Measurements from ENCODE around the gene SNX8. TPM values are rescaled to one million over a fixed set of nuclear protein-coding genes. Genes with fewer than 3 reads are reported as not detected.

The SNX8 gene
- total and polyA plus RNA-seq, 4 donors = 8.7 to 20.8 (median 14.8) TPM

DNA sequence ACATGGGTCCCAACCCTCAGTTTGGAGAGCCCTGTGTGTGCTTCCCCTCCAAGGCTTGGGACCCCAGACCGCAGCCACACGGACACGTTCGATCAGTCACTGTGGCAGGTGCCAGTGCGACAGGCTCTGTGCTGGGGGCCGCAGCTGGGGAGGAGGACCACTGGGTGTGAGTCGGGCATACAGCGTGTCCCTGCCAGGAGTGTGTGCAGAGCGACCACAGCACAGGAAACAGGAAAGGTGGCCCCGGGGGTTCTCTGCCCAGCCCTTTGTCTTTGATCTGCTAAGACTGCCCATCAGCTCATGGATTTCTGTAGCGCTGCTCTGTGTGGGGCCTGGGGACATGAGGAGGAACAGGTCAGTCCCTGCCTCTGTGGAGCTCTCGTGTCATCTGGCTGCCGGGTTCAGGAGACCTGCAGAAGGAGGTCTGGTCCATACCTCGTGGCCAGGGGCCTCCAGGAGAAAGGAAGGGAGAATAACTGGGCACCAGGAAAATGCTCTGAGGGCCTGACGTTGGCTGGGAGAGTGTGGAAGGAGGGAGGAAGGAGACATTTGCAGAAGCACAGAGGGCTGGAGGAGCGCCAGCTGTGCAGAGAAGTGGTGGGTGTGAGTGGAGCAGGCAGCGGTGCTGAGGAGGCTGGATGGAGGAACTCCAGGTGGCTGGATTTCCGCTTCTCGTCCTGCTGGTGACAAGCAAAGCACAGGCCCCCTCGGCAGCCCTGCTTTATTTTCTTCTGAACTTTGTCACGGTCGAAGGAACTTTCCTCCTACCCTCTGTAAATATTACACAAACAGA lies 68.2 kb downstream of the SNX8 start:
- no peak overlapping the region for H3K27ac ChIP-seq (ENCODE audit: low read depth in 1 of 2, low read length in 2 of 2)
- H3K9ac ChIP-seq (ENCODE audit: low read depth in 1 of 2, low read length in 2 of 2) = no peak overlapping the region
- no peak for DNase-seq (ENCODE audit: low spot score)
- H3K27me3 ChIP-seq (ENCODE audit: control insufficient read depth in 4 of 4, insufficient read depth in 4 of 4, low read length in 3 of 4) = no peaks in the 10 kb centered on the region
- H3K4me3 ChIP-seq (ENCODE audit: low read depth in 1 of 3, low read length in 3 of 3) = no peak overlapping the region
- WGBS = 73% methylated on average over 22 of the region's 22 CpGs
- H3K9me3 ChIP-seq (ENCODE audit: control insufficient read depth in 4 of 4, low read length in 3 of 4) = no peaks in the 10 kb centered on the region
- TF ChIP-seq MAX (IDR thresholded peaks at IDR 0.05) = no peak
- peaks cover 4 to 15% (median 10%) of the 10 kb centered on the region in 4 donors for H3K4me1 ChIP-seq (ENCODE audit: control insufficient read depth in 4 of 4, insufficient read depth in 4 of 4, low read length in 3 of 4)
- H3K36me3 ChIP-seq (ENCODE audit: control insufficient read depth in 4 of 4, insufficient read depth in 3 of 4, low read depth in 1 of 4, low read length in 3 of 4) = no peaks in the 10 kb centered on the region

- WGBS = 81% methylated on average over 25 of the region's 25 CpGs
- H3K4me1 ChIP-seq (ENCODE audit: control insufficient read depth in 4 of 4, insufficient read depth in 4 of 4, low read length in 3 of 4) = peaks cover 4 to 22% (median 14%) of the 10 kb centered on the region in 4 donors
- H3K9me3 ChIP-seq (ENCODE audit: control insufficient read depth in 4 of 4, low read length in 3 of 4) = no peaks in the 10 kb centered on the region
- H3K27ac ChIP-seq (ENCODE audit: low read depth in 1 of 2, low read length in 2 of 2) = no peak overlapping the region
- no peak for DNase-seq (ENCODE audit: low spot score)
- peaks cover 0 to under 1% (median 0%) of the 10 kb centered on the region in 4 donors for H3K36me3 ChIP-seq (ENCODE audit: control insufficient read depth in 4 of 4, insufficient read depth in 3 of 4, low read depth in 1 of 4, low read length in 3 of 4)
- no peak overlapping the region for H3K9ac ChIP-seq (ENCODE audit: low read depth in 1 of 2, low read length in 2 of 2)
- H3K4me3 ChIP-seq (ENCODE audit: low read depth in 1 of 3, low read length in 3 of 3) = no peak overlapping the region
- TF ChIP-seq FOXA1 (IDR thresholded peaks at IDR 0.05) = no peak
- no peak for TF ChIP-seq MAX (IDR thresholded peaks at IDR 0.05)
- no peak for TF ChIP-seq HNF4G (IDR thresholded peaks at IDR 0.05)
- TF ChIP-seq JUND (IDR thresholded peaks at IDR 0.05) = no peak
- no peak for TF ChIP-seq YY1 (IDR thresholded peaks at IDR 0.05)
- H3K27me3 ChIP-seq (ENCODE audit: control insufficient read depth in 4 of 4, insufficient read depth in 4 of 4, low read length in 3 of 4) = no peaks in the 10 kb centered on the region
Observed at GRCh38 chr7:2244404-2244995, 69.7 kb downstream of the SNX8 start.

DNA sequence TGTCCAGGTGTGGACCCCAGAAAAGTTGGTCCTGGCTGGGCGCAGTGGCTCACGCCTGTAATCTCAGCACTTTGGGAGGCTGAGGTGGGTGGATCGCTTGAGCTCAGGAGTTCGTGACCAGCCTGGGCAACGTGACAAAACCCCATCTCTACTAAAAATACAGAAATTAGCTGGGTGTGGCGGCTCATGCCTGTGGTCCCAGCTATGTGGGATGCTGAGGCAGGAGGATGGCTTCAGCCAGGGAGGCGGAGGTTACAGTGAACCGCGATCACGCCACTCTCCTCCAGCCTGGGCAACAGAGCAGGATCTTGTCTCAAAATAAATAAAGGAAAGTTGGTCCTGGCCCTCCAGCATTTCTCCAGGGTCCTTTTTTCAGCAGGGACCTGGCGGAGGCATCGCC lies 70.8 kb downstream of the SNX8 start:
- H3K9ac ChIP-seq (ENCODE audit: low read depth in 1 of 2, low read length in 2 of 2) = no peak overlapping the region
- H3K27me3 ChIP-seq (ENCODE audit: control insufficient read depth in 4 of 4, insufficient read depth in 4 of 4, low read length in 3 of 4) = no peaks in the 10 kb centered on the region
- no peak for TF ChIP-seq NR2F2 (IDR thresholded peaks at IDR 0.05)
- no peak for TF ChIP-seq FOXA1 (IDR thresholded peaks at IDR 0.05)
- no peak for TF ChIP-seq ATF3 (IDR thresholded peaks at IDR 0.05)
- TF ChIP-seq MAX (IDR thresholded peaks at IDR 0.05) = no peak
- no peak for TF ChIP-seq HNF4A (conservative IDR thresholded peaks at IDR 0.05)
- no peak for TF ChIP-seq TAF1 (conservative IDR thresholded peaks at IDR 0.05)
- no peak for TF ChIP-seq ZBTB33 (IDR thresholded peaks at IDR 0.05)
- TF ChIP-seq, protein P1, sequence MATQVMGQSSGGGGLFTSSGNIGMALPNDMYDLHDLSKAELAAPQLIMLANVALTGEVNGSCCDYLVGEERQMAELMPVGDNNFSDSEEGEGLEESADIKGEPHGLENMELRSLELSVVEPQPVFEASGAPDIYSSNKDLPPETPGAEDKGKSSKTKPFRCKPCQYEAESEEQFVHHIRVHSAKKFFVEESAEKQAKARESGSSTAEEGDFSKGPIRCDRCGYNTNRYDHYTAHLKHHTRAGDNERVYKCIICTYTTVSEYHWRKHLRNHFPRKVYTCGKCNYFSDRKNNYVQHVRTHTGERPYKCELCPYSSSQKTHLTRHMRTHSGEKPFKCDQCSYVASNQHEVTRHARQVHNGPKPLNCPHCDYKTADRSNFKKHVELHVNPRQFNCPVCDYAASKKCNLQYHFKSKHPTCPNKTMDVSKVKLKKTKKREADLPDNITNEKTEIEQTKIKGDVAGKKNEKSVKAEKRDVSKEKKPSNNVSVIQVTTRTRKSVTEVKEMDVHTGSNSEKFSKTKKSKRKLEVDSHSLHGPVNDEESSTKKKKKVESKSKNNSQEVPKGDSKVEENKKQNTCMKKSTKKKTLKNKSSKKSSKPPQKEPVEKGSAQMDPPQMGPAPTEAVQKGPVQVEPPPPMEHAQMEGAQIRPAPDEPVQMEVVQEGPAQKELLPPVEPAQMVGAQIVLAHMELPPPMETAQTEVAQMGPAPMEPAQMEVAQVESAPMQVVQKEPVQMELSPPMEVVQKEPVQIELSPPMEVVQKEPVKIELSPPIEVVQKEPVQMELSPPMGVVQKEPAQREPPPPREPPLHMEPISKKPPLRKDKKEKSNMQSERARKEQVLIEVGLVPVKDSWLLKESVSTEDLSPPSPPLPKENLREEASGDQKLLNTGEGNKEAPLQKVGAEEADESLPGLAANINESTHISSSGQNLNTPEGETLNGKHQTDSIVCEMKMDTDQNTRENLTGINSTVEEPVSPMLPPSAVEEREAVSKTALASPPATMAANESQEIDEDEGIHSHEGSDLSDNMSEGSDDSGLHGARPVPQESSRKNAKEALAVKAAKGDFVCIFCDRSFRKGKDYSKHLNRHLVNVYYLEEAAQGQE (IDR thresholded peaks at IDR 0.05) = no peak
- TF ChIP-seq RXRA (IDR thresholded peaks at IDR 0.05) = no peak
- no peak for TF ChIP-seq RAD21 (IDR thresholded peaks at IDR 0.05)
- no peak for TF ChIP-seq HNF4G (IDR thresholded peaks at IDR 0.05)
- no peak for TF ChIP-seq SP1 (IDR thresholded peaks at IDR 0.05)
- TF ChIP-seq CTCF (IDR thresholded peaks at IDR 0.05; ENCODE audit: low read depth, low read length, missing input control) = no peak
- no peak for TF ChIP-seq FOXA2 (IDR thresholded peaks at IDR 0.05)
- TF ChIP-seq GABPA (IDR thresholded peaks at IDR 0.05 in 1 of 2, conservative IDR thresholded peaks at IDR 0.05 in 1 of 2) = no peak
- no peak for TF ChIP-seq YY1 (IDR thresholded peaks at IDR 0.05)
- TF ChIP-seq JUND (IDR thresholded peaks at IDR 0.05) = no peak
- no peak for TF ChIP-seq EGR1 (IDR thresholded peaks at IDR 0.05; ENCODE audit: low read depth in 2 of 2)
- H3K27ac ChIP-seq (ENCODE audit: low read depth in 1 of 2, low read length in 2 of 2) = no peak overlapping the region
- peaks cover 0 to 7% (median 3%) of the 10 kb centered on the region in 4 donors for H3K36me3 ChIP-seq (ENCODE audit: control insufficient read depth in 4 of 4, insufficient read depth in 3 of 4, low read depth in 1 of 4, low read length in 3 of 4)
- H3K9me3 ChIP-seq (ENCODE audit: control insufficient read depth in 4 of 4, low read length in 3 of 4) = no peaks in the 10 kb centered on the region
- no peak for DNase-seq (ENCODE audit: low spot score)
- peaks cover 4 to 22% (median 14%) of the 10 kb centered on the region in 4 donors for H3K4me1 ChIP-seq (ENCODE audit: control insufficient read depth in 4 of 4, insufficient read depth in 4 of 4, low read length in 3 of 4)
- 88% methylated on average over 12 of the region's 12 CpGs for WGBS
- H3K4me3 ChIP-seq (ENCODE audit: low read depth in 1 of 3, low read length in 3 of 3) = no peak overlapping the region

Measured in liver (tissue), 9 donors.